RWPE1 (cell line): ENCODE data around the gene CCDC7.

Experiments
- CTCF ChIA-PET: fragments of 350-600 bp; sonication (Branson Sonifier 250); formaldehyde crosslinking; extraction: SDS; loops from one replicate; lab custom pipeline; 2021; lab: Yijun Ruan, JAX
- POLR2A ChIA-PET: fragments of 400-600 bp; formaldehyde crosslinking; extraction: SDS; loops from one replicate; lab custom pipeline; 2020; ENCODE audit warnings: antibody characterized with exemption; ENCODE audit not compliant: low non-redundant PET; lab: Yijun Ruan, JAX
- DNase-seq: peaks from one replicate; pipeline ENCODE4 v3.0.0; 2012; ENCODE audit warnings: low spot score
- H3K27ac ChIP-seq: fragments of 450-650 bp; 2 replicates; pipeline ENCODE4 v1.5.1; 2017
- TF ChIP-seq, protein P1 (sequence below): fragments of 450-650 bp; conservative IDR thresholded peaks from 2 replicates; pipeline ENCODE4 v1.5.1; 2017; ENCODE audit warnings: low read depth, mild to moderate bottlenecking

The CCDC7 gene

DNA sequence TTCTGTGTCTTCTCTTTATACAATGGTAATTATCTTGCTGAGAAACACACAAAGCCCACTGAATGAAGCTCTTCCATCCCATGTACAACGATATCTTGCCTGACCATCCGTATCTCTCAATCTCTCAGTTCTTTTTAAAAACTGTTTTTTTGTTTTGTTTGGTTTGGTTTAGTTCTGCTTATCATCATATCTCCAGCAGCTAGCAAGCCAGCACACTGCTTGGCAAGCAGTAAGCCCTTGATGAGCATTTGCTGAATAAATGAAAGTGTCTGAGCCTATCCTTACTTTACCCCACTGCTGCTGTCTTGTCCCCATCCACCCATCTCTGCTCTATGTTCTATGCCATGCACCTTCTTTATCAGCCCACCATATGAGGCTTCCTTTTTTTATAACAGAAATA, 477.9 kb downstream of the CCDC7 start:
- TF ChIP-seq, protein P1, sequence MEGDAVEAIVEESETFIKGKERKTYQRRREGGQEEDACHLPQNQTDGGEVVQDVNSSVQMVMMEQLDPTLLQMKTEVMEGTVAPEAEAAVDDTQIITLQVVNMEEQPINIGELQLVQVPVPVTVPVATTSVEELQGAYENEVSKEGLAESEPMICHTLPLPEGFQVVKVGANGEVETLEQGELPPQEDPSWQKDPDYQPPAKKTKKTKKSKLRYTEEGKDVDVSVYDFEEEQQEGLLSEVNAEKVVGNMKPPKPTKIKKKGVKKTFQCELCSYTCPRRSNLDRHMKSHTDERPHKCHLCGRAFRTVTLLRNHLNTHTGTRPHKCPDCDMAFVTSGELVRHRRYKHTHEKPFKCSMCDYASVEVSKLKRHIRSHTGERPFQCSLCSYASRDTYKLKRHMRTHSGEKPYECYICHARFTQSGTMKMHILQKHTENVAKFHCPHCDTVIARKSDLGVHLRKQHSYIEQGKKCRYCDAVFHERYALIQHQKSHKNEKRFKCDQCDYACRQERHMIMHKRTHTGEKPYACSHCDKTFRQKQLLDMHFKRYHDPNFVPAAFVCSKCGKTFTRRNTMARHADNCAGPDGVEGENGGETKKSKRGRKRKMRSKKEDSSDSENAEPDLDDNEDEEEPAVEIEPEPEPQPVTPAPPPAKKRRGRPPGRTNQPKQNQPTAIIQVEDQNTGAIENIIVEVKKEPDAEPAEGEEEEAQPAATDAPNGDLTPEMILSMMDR, result no peak
- H3K27ac ChIP-seq, result no peak overlapping the region
- POLR2A ChIA-PET, result no interaction called here
- DNase-seq, result no peak
- CTCF ChIA-PET, result no interaction called here
